Right atrium auricular region (tissue), 2 donors: Measurements from ENCODE around the gene SIX5. TPM values are rescaled to one million over a fixed set of nuclear protein-coding genes. Genes with fewer than 3 reads are reported as not detected.

ENCODE experiments used
- DNase-seq: peaks from one replicate; pipeline ENCODE4 v3.0.0-alpha.2; 2019; ENCODE audit warnings: low spot score
- H3K27ac ChIP-seq, 2 donors: fragments of 200-600 bp; sonication (generic); 1 replicate in 1 of 2; 2 replicates in 1 of 2; pipeline ENCODE4 v1.5.1; 2016 to 2019
- H3K27me3 ChIP-seq, 2 donors: fragments of 200-600 bp; sonication (generic); one replicate each; pipeline versions ENCODE4 v1.5.1 to v1.6.0; 2017 to 2019
- H3K36me3 ChIP-seq: fragments of 200-600 bp; sonication (generic); one replicate; pipeline ENCODE4 v1.5.1; 2016
- H3K4me1 ChIP-seq, 2 donors: fragments of 200-600 bp; sonication (generic); one replicate each; pipeline versions ENCODE4 v1.5.1 to v1.6.0; 2017 to 2019
- H3K4me3 ChIP-seq, 2 donors: fragments of 200-600 bp; sonication (generic); 1 replicate in 1 of 2; 2 replicates in 1 of 2; pipeline ENCODE4 v1.5.1; 2017 to 2019; ENCODE audit warnings: mild to moderate bottlenecking in 1 of 2, moderate library complexity in 1 of 2
- H3K9me3 ChIP-seq, 2 donors: fragments of 200-600 bp; sonication (generic); one replicate each; pipeline ENCODE4 v1.5.1; 2019
- CTCF ChIP-seq, 2 donors: fragments of 200-600 bp; sonication (generic); IDR thresholded peaks; one replicate each; pipeline ENCODE4 v1.5.1; 2019; ENCODE audit warnings: antibody characterized with exemption in 2 of 2
- total RNA-seq, 2 donors: library from RNA; depleted of rRNA; stranded (reverse); fragments of >200 nt; gene quantifications; one replicate each; pipeline ENCODE4 v1.1.0, GENCODE V29; 2016

SIX5 gene
- total RNA-seq, 2 donors from 2014 or later, result 9.3 to 18.6 TPM

- peaks cover 0 to 21% of the 10 kb centered on the region in 2 donors for H3K4me1 ChIP-seq
- peak overlapping the region; percentile 91 to 96 for H3K27ac ChIP-seq
- no peak for TF ChIP-seq CTCF (IDR thresholded peaks at IDR 0.05)
- H3K27me3 ChIP-seq, result no peaks in the 10 kb centered on the region
- DNase-seq, result no peak
- H3K36me3 ChIP-seq, result peaks cover 17% of the 10 kb centered on the region
- peak overlapping the region; percentile 60 to 72 for H3K4me3 ChIP-seq
- H3K9me3 ChIP-seq, result no peaks in the 10 kb centered on the region
Measured at GRCh38 chr19:45716359-45717130, 52.5 kb downstream of the SIX5 start.

DNA sequence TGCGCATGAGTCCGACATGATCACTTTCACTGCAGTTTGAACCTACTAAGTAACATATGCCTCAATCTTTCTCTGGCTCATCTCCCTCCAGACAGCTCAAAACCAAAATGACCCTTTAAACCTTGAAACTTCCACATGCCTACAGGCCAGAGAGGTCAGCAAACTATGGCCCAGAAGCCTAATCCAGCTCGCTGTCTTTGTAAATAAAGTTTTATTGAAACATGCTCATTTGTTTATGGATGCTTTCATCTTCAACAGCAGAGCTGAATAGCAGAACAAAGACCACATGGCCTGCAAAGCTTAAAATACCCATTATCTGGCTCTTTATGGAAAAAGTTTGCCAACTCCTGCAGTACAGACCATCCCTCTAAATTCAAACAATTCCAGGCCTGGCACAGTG is 53.9 kb downstream of the SIX5 start:
- Histone ChIP-seq H3K9me3 (no peaks in the 10 kb centered on the region), H3K27ac (no peak overlapping the region), H3K4me3 (no peak overlapping the region), H3K36me3 (peaks cover 19% of the 10 kb centered on the region), H3K4me1 (peaks cover 0 to 22% of the 10 kb centered on the region in 2 donors), H3K27me3 (no peaks in the 10 kb centered on the region)
- no peak for DNase-seq
- TF ChIP-seq CTCF (IDR thresholded peaks at IDR 0.05), result no peak

Other genes with a start within 250 kb of the SIX5 start
- 10 to 100 TPM; 15.8 to 33.5 TPM for gene OPA3, start 184.4 kb downstream of the SIX5 start, total RNA-seq
- gene GPR4, start 167.0 kb downstream of the SIX5 start, total RNA-seq, result 10 to 100 TPM in 1 of 2 donors, 1 to 10 TPM in 1; 6.2 to 12.1 TPM
- 10 to 100 TPM; 18.7 to 22.5 TPM for gene EML2, start 129.9 kb downstream of the SIX5 start, total RNA-seq
- gene GIPR, start 101.0 kb downstream of the SIX5 start, total RNA-seq, result 1 to 10 TPM; 2.7 to 3.1 TPM
- 100 to 1,000 TPM; 158 to 201 TPM for gene SNRPD2, start 77.3 kb downstream of the SIX5 start, total RNA-seq
- 1 to 10 TPM; 2.4 to 3.0 TPM for gene QPCTL, start 76.6 kb downstream of the SIX5 start, total RNA-seq
- 10 to 100 TPM; 11.6 to 12.1 TPM for gene FBXO46, start 38.4 kb downstream of the SIX5 start, total RNA-seq
- under 1 TPM; 0.78 to 0.90 TPM for gene MEIOSIN, start 35.8 kb downstream of the SIX5 start, total RNA-seq
- gene DMPK, start 13.2 kb upstream of the SIX5 start, total RNA-seq, result 100 to 1,000 TPM; 107 to 214 TPM
- gene DMWD, start 23.6 kb upstream of the SIX5 start, total RNA-seq, result 10 to 100 TPM; 41.5 to 55.9 TPM
- gene RSPH6A, start 46.1 kb upstream of the SIX5 start, total RNA-seq, result not detected
- 10 to 100 TPM; 16.4 to 20.6 TPM for gene SYMPK, start 93.9 kb upstream of the SIX5 start, total RNA-seq
- gene FOXA3, start 95.1 kb upstream of the SIX5 start, total RNA-seq, result not detected
- 10 to 100 TPM; 24.2 to 30.5 TPM for gene IRF2BP1, start 116.9 kb upstream of the SIX5 start, total RNA-seq
- 1 to 10 TPM; 6.0 to 7.2 TPM for gene MYPOP, start 133.4 kb upstream of the SIX5 start, total RNA-seq
- gene NANOS2, start 145.5 kb upstream of the SIX5 start, total RNA-seq, result not detected
- gene NOVA2, start 204.6 kb upstream of the SIX5 start, total RNA-seq, result 1 to 10 TPM; 1.5 to 3.9 TPM
- 1 to 10 TPM; 5.3 to 7.8 TPM for gene CCDC61, start 226.2 kb upstream of the SIX5 start, total RNA-seq